Lung (tissue), 12 donors: ENCODE results near the gene PYGL. TPM values are rescaled to one million over a fixed set of nuclear protein-coding genes. Genes with fewer than 3 reads are reported as not detected.

Experiments used
- ATAC-seq: fragments of 200-7000 bp; cut with Tn5 transposase; one replicate; pipeline ENCODE4 v1.9.1; 2020; ENCODE audit warnings: moderate number of reproducible peaks; ENCODE audit not compliant: insufficient read depth, low FRiP score
- DNase-seq, 3 donors: peaks; one replicate each; pipeline ENCODE4 v3.0.0-alpha.2; 2013 to 2017
- H3K27ac ChIP-seq, 2 donors: one replicate each; pipeline ENCODE4 v1.5.1; 2013; ENCODE audit warnings: mild to moderate bottlenecking in 2 of 2, moderate library complexity in 2 of 2, control low read depth in 1 of 2, inconsistent platforms in 1 of 2, low read depth in 1 of 2, low read length in 1 of 2
- H3K27me3 ChIP-seq, 3 donors: one replicate each; pipeline ENCODE4 v1.5.1; 2013; ENCODE audit warnings: low read length in 2 of 3; ENCODE audit not compliant: control insufficient read depth in 3 of 3, insufficient read depth in 3 of 3
- H3K36me3 ChIP-seq, 4 donors: one replicate each; pipeline ENCODE4 v1.5.1; 2013; ENCODE audit warnings: low read length in 4 of 4, mild to moderate bottlenecking in 1 of 4, moderate library complexity in 1 of 4; ENCODE audit not compliant: control insufficient read depth in 4 of 4, insufficient read depth in 4 of 4
- H3K4me1 ChIP-seq, 5 donors: one replicate each; pipeline ENCODE4 v1.5.1; 2013; ENCODE audit warnings: low read length in 5 of 5, mild to moderate bottlenecking in 2 of 5, moderate library complexity in 1 of 5; ENCODE audit not compliant: control insufficient read depth in 5 of 5, insufficient read depth in 5 of 5
- H3K4me3 ChIP-seq: one replicate; pipeline ENCODE4 v1.5.1; 2013; ENCODE audit warnings: mild to moderate bottlenecking, control low read depth, moderate library complexity
- H3K9ac ChIP-seq, 2 donors: one replicate each; pipeline ENCODE4 v1.5.1; 2013; ENCODE audit warnings: low read length in 2 of 2, control low read depth in 1 of 2; ENCODE audit not compliant: insufficient read depth in 1 of 2
- H3K9me3 ChIP-seq, 4 donors: one replicate each; pipeline ENCODE4 v1.5.1; 2013; ENCODE audit warnings: low read length in 3 of 4, mild to moderate bottlenecking in 1 of 4, moderate library complexity in 1 of 4; ENCODE audit not compliant: control insufficient read depth in 4 of 4, insufficient read depth in 3 of 4
- WGBS, 2 donors: extraction: QIAGEN DNeasy Blood & Tissue Kit; methylation state at CpG; one replicate each; pipeline ENCODE4 v1.1.7; 2013; 5-methylcytosine and 5-hydroxymethylcytosine counted together
- polyA plus RNA-seq, 2 donors: library from polyadenylated mRNA; stranded (reverse); fragments of 200-250 nt; gene quantifications; one replicate each; pipeline ENCODE4 v1.2.1, GENCODE V29; 2013
- total RNA-seq, 2 donors: library from RNA; depleted of rRNA in 1 of 2; stranded (reverse); fragments of >200 nt in 1 of 2; gene quantifications; one replicate each; pipeline ENCODE4 v1.2.1, GENCODE V29; 2014 to 2021
- TF ChIP-seq, protein P1 (sequence below): IDR thresholded peaks from 2 replicates; pipeline ENCODE4 v1.5.1; 2012; ENCODE audit warnings: mild to moderate bottlenecking; ENCODE audit errors: control extremely low read depth, extremely low read depth
- donor health status: control.
- donor health status: control.
- donor health status: Bipolar disorder and iron deficiency.
- donor health status: healthy.
- donor health status: DM: yes; HTN: yes; CAD: no.

The PYGL gene
- total and polyA plus RNA-seq, 4 donors: 18.7 to 85.4 (median 45.3) TPM

DNA sequence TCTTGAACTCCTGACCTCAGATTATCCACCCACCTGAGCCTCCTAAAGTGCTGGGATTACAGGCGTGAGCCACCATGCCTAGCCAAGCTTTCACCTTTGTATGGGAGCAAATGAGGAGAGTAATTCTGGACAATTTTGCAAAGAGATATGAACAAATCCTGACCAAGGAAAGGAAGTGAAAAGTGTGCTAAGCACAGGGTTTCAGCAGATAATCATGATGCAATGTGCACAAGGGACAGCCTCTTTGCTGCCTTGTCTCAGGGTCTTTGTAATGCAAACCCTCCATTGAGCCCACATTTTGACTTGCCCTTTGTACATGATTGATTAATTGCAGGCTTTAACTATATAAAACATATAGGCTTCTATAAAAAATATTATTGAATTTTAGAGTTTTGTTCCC, 9.2 kb upstream of the PYGL start:
- no peak overlapping the region for H3K4me3 ChIP-seq
- TF ChIP-seq, protein P1, sequence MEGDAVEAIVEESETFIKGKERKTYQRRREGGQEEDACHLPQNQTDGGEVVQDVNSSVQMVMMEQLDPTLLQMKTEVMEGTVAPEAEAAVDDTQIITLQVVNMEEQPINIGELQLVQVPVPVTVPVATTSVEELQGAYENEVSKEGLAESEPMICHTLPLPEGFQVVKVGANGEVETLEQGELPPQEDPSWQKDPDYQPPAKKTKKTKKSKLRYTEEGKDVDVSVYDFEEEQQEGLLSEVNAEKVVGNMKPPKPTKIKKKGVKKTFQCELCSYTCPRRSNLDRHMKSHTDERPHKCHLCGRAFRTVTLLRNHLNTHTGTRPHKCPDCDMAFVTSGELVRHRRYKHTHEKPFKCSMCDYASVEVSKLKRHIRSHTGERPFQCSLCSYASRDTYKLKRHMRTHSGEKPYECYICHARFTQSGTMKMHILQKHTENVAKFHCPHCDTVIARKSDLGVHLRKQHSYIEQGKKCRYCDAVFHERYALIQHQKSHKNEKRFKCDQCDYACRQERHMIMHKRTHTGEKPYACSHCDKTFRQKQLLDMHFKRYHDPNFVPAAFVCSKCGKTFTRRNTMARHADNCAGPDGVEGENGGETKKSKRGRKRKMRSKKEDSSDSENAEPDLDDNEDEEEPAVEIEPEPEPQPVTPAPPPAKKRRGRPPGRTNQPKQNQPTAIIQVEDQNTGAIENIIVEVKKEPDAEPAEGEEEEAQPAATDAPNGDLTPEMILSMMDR: no peak
- 31 to 75% methylated on average over 1 of the region's 1 CpG for WGBS, 2 donors
- no peaks in the 10 kb centered on the region for H3K36me3 ChIP-seq
- no peak overlapping the region for H3K9ac ChIP-seq
- peaks cover 0 to 1% (median 0%) of the 10 kb centered on the region in 4 donors for H3K9me3 ChIP-seq
- H3K4me1 ChIP-seq: no peaks in the 10 kb centered on the region
- ATAC-seq (no peak), DNase-seq (no peak)
- H3K27me3 ChIP-seq: no peaks in the 10 kb centered on the region
- no peak overlapping the region for H3K27ac ChIP-seq

DNA sequence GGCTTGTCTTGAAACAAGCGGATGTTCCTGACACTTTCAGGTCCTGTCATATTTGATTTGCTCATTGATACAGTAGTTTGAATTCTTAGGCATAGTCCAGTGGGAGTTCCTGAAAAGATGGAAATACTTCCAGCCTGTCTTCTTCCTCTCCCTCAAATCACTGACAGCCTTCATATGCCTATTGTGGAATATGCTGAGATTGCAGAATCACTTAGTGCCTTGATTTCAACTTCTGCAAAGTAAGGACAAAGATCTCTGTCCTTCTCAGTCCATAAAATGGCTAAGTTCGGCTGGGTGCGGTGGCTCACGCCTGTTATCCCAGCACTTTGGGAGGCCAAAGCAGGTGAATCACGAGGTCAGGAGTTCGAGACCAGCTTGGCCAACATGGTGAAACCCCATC, 6.7 kb upstream of the PYGL start:
- 96 to 98% methylated on average over 6 of the region's 6 CpGs for WGBS, 2 donors
- TF ChIP-seq, protein P1: no peak

DNA sequence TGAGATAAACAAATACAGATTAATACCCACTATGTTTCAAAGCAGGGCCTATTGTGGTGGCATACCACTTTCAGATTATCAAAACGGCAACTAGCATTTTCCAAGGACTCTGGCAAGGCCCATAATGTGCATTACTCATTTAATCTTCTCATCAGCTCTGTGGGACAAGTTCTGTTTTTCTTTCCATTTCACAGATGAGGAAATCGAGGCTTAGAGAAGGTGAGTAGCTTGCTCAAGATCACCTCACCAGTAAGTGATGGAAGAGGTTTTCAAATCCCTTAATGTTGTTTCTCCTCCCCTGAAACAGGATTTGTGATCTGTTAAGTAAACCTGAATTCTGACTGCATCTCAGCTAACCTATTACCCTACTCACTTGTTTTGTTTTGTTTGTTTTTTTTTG, 3.9 kb upstream of the PYGL start:
- no peak for ATAC-seq
- Histone ChIP-seq H3K27ac (no peak overlapping the region), H3K4me1 (peaks cover 0 to 15% (median 4%) of the 10 kb centered on the region in 5 donors), H3K27me3 (peaks cover 0 to 1% (median 0%) of the 10 kb centered on the region in 3 donors), H3K4me3 (no peak overlapping the region), H3K36me3 (no peaks in the 10 kb centered on the region), H3K9ac (no peak overlapping the region), H3K9me3 (peaks cover 0 to 1% (median 0%) of the 10 kb centered on the region in 4 donors)
- TF ChIP-seq, protein P1: no peak
- DNase-seq: no peak
- WGBS, 2 donors: 85 to 91% methylated on average over 2 of the region's 2 CpGs

More for the DNA sequence above, 6.7 kb upstream of the PYGL start:
- ATAC-seq (no peak), DNase-seq (no peak)
- Histone ChIP-seq H3K4me3 (no peak overlapping the region), H3K9me3 (peaks cover 0 to 1% (median 0%) of the 10 kb centered on the region in 4 donors), H3K9ac (no peak overlapping the region), H3K36me3 (no peaks in the 10 kb centered on the region), H3K4me1 (no peaks in the 10 kb centered on the region), H3K27me3 (no peaks in the 10 kb centered on the region), H3K27ac (no peak overlapping the region)

DNA sequence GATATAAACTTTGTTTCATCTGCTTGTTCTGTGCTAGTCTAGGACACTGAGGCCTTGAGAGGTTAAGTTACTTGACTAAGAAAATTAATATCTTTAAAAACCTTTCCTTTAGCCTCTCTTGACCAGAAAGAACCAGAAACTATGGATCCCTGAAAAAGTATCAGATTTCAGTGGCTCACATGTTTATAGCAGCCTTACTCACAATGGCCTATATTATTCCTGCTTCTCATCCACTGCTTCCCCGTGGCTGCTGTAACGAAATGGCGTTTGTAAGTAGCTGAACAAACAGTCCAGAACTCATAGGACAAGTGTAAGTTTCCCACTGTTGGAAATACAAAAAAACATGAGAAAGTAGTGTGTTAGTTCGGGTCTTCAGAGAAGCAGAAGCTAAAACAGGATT, 3.2 kb upstream of the PYGL start:
- 79 to 88% methylated on average over 4 of the region's 4 CpGs for WGBS, 2 donors
- no peak overlapping the region for H3K4me3 ChIP-seq
- DNase-seq (peak in 2 of 3 donors; percentile 49 to 55), ATAC-seq (no peak)
- H3K27ac ChIP-seq: no peak overlapping the region
- peaks cover 0 to 15% (median 5%) of the 10 kb centered on the region in 5 donors for H3K4me1 ChIP-seq
- no peaks in the 10 kb centered on the region for H3K36me3 ChIP-seq
- peaks cover 0 to 4% (median 0%) of the 10 kb centered on the region in 3 donors for H3K27me3 ChIP-seq
- peaks cover 0 to 1% (median 0%) of the 10 kb centered on the region in 4 donors for H3K9me3 ChIP-seq
- H3K9ac ChIP-seq: no peak overlapping the region
- TF ChIP-seq, protein P1: no peak
